DMS153 treated with DMSO at 0.1 percent for 48 hours (cell line): Measurements from ENCODE around the gene SP2.

Experiments used
- DNase-seq: peaks from one replicate; lab custom pipeline; 2025; ENCODE audit not compliant: unreplicated experiment; lab: John Stamatoyannopoulos, UW

The SP2 gene

DNA sequence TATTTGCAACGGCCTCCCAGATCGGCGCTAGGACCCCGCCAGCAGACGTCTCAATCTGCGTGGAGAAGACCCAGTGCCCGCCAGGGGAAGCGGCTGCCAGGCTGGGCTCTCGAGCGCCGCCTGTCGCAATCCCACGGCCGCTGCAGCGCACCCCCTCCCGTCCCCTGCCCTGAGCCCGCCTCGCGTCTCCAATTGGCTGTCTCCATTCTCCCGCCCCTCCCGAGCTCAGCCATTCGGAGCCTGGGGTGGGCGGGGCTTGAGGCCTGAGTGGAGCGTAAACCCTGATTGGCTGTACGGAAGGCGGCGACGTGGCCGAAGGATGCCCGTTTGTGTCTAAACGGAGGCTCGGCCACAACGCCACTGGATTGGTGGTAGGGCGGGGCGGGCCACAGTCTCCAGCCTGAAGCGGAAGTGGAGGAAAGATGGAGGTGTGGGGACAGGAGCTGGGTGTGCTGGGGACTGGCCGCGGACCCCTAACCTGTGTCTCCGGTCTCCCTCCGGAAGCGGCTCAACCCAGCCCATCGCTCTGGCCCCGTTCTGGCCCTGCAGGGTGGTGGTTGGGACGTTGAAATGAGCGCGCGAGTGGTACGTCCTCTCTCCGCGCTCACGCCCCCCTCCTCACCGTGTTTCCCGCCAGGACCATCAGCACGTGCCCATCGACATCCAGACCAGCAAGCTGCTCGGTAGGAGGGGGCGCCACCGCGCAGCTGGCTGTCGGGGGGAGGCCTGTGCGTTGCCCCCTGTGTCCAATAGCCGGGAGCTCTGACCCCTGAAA lies 74.9 kb downstream of the SP2 start, which contains the start of gene CDK5RAP3:
TSS of gene CDK5RAP3 (plus strand) at position 389 of the 775 bp plus-strand sequence. CDS start at position 423, 34 bp downstream.
- peak; percentile 97 for DNase-seq

DNA sequence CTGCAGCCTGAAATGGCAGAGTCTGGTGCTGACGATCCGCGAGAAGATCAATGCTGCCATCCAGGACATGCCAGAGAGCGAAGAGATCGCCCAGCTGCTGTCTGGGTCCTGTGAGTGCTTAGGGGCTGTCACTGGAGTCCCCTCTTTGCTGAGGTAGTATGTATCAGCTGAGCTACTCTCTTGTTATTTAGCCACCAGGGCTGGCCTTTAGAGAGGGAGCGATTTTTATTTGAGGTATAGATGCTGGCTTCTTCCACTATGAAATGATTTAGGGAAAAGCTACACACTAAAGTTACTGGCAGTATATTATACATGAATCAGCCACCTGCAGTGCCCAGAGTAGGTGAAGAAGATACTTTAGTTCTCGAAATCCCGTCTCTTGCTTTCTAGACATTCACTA lies 77.5 kb downstream of the SP2 start:
- no peak for DNase-seq

DNA sequence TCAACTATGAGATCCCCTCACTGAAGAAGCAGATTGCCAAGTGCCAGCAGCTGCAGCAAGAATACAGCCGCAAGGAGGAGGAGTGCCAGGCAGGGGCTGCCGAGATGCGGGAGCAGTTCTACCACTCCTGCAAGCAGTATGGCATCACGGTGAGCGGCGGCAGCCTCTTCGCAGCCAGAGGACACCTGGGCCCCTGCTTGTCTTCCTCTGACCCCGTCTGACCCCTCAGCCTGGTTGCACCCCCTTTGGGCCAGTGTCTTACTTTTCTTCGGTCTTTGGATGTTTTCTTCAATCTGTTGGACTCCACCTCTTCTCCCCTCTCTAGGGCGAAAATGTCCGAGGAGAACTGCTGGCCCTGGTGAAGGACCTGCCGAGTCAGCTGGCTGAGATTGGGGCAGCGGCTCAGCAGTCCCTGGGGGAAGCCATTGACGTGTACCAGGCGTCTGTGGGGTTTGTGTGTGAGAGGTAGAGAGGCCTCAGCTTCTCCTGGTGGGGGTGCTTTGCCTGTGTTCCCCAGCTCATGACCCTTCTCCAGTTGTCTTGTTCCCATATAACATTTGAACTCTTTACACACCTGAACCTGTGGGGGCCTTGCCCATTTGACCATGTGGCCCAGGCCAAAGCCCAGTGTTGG lies 79.3 kb downstream of the SP2 start:
- DNase-seq, result no peak

DNA sequence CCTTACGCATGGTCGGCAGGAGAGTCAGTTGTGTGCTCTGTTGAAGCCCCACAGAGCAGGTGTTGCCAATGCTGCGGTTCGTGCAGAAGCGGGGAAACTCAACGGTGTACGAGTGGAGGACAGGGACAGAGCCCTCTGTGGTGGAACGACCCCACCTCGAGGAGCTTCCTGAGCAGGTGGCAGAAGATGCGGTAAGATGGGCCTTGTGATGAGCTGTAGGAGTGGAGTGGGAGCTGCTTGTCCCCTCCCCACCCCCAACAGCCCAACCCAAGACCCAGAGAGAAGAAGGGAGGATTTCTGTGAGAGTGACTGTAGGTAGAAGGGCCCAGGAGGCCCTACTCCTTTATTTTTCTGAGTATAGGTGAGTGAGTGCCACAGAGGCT lies 79.8 kb downstream of the SP2 start:
- no peak for DNase-seq

DNA sequence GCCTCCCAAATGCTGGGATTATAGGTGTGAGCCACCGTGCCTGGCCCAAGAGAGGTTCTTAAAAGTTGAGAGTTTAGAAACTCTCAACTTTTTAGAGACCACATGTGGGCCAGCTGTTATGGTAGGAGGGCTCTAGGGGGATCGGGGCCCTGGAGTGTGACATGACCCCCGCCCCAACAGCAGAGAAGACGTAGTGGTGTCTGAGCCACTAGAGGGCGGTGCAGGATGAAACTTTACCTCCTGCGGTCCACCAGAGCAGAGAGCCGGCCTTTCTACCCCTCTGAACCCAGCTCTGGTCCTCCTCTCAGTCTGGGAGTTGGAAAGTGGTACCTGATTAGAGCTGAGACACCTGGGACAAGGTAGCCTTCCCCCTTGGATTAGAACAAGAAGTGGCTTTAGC lies 82.3 kb downstream of the SP2 start:
- peak; percentile 4 for DNase-seq
